Loucy (cell line): ENCODE data around the gene ERVH48-1.
"Not testable (repeated sequence)": the region's sequence is repeated elsewhere in the genome, so short reads cannot be mapped to it uniquely, and the experiment has no call there.

Experiments used
- CTCF ChIP-seq: fragments of 200-600 bp; sonication (generic); conservative IDR thresholded peaks from 2 replicates; pipeline ENCODE4 v1.5.1; 2014; ENCODE audit warnings: mild to moderate bottlenecking, antibody characterized with exemption, low read length
- EZH2phosphoT487 ChIP-seq: fragments of 200-600 bp; IDR thresholded peaks from 2 replicates; pipeline ENCODE4 v1.6.1; 2018; ENCODE audit warnings: antibody characterized with exemption, mild to moderate bottlenecking, moderate library complexity, borderline replicate concordance

GRCh38 chr21:42951193-42951592 is 25.8 kb upstream of the ERVH48-1 start:
- TF ChIP-seq CTCF, EZH2phosphoT487: not testable (repeated sequence)
